Measurements from ENCODE around the gene TMEM259.

The TMEM259 gene

DNA sequence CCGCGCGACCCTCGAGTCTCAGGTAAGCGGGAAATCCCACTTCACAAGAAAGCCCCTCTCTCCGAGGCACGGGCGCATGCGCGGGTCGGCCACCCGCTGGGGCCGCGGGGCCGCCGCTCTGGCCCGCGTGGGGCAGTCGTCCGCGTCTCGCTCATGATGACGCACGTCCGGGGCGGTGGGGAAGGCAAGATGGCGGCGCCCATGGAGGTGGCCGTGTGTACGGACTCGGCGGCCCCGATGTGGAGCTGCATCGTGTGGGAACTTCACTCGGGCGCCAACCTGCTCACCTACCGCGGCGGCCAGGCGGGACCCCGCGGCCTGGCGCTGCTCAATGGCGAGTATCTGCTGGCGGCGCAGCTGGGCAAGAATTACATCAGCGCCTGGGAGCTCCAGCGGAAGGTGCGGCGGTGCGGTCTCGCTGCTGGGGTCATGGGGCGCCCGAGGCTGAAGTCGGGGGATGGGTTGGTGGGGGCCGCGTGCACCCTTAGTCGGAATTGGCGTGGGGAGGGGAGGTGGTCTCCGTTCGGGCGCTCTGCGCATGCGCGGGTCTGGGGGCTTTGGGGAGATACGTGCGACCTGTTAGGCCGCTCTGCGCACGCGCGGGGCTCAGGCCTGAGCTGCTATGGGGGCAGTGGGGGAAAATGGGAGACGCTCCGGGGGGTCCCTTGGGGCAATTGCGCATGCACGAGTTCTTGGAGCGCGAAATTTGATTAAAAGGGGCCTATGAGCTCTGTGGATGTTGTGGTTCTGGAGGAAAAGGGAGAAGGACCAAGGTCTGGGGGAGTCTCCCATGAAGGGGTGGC lies 36.6 kb downstream of the TMEM259 start, which contains the start of gene WDR18:
Gene WDR18 (plus strand): TSS at position 181 of the 803 bp plus-strand sequence. CDS start 9 bp downstream, at position 190.
- TF ChIP-seq, protein P1, sequence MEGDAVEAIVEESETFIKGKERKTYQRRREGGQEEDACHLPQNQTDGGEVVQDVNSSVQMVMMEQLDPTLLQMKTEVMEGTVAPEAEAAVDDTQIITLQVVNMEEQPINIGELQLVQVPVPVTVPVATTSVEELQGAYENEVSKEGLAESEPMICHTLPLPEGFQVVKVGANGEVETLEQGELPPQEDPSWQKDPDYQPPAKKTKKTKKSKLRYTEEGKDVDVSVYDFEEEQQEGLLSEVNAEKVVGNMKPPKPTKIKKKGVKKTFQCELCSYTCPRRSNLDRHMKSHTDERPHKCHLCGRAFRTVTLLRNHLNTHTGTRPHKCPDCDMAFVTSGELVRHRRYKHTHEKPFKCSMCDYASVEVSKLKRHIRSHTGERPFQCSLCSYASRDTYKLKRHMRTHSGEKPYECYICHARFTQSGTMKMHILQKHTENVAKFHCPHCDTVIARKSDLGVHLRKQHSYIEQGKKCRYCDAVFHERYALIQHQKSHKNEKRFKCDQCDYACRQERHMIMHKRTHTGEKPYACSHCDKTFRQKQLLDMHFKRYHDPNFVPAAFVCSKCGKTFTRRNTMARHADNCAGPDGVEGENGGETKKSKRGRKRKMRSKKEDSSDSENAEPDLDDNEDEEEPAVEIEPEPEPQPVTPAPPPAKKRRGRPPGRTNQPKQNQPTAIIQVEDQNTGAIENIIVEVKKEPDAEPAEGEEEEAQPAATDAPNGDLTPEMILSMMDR (IDR thresholded peaks at IDR 0.05; ENCODE audit: low read depth, low read length): no peak
- peak; percentile 93 for DNase-seq
- peak within 1 kb of the TSS; percentile 76 for H3K4me3 ChIP-seq (ENCODE audit: low read depth, low read length)
- H3K27me3 ChIP-seq (ENCODE audit: insufficient read depth, low read depth, severe bottlenecking): no peaks in the 10 kb centered on the region
- H3K9me3 ChIP-seq (ENCODE audit: severe bottlenecking): no peaks in the 10 kb centered on the region
- peaks cover 26% of the 10 kb centered on the region for H3K36me3 ChIP-seq
- H3K27ac ChIP-seq: peak within 1 kb of the TSS; percentile 88

DNA sequence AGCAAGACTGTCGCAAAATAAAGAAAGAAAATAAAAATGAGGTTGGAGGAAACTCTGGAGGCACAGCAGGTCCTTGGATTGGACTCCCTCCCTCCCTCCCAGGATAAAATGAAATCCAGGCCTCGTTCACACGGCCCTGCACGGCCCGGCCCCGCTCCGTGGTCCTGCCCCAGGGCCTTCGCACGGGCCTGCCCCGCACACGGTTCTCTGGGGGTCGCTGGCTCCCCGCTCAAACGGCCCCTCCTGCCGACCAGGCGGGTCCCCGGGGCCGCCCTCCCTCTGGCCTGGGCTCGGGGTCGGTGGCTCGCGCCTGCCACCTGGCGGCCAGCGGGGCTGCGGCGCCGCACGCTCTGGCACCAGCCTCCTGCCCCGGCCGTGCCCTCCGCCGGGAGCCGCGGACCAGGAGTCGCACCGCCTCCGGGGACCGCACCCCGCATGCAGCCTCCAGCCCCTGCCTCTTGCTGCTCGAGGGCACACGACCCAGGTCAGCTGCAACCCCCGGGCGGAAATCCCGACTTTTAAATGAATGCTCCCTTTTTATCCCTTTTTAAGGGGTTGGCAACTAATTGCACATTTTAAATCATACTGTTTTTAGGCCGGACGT lies 38.3 kb downstream of the TMEM259 start:
- TF ChIP-seq, protein P1 (IDR thresholded peaks at IDR 0.05; ENCODE audit: low read depth, low read length): peak; percentile 89
- Histone ChIP-seq H3K9me3 (ENCODE audit: severe bottlenecking) (no peaks in the 10 kb centered on the region), H3K36me3 (peaks cover 19% of the 10 kb centered on the region), H3K27me3 (ENCODE audit: insufficient read depth, low read depth, severe bottlenecking) (no peaks in the 10 kb centered on the region), H3K4me3 (ENCODE audit: low read depth, low read length) (peak overlapping the region; percentile 28), H3K27ac (peak overlapping the region; percentile 29; the same call in 1 of the 2 replicates)
- peak; percentile 67 for DNase-seq

DNA sequence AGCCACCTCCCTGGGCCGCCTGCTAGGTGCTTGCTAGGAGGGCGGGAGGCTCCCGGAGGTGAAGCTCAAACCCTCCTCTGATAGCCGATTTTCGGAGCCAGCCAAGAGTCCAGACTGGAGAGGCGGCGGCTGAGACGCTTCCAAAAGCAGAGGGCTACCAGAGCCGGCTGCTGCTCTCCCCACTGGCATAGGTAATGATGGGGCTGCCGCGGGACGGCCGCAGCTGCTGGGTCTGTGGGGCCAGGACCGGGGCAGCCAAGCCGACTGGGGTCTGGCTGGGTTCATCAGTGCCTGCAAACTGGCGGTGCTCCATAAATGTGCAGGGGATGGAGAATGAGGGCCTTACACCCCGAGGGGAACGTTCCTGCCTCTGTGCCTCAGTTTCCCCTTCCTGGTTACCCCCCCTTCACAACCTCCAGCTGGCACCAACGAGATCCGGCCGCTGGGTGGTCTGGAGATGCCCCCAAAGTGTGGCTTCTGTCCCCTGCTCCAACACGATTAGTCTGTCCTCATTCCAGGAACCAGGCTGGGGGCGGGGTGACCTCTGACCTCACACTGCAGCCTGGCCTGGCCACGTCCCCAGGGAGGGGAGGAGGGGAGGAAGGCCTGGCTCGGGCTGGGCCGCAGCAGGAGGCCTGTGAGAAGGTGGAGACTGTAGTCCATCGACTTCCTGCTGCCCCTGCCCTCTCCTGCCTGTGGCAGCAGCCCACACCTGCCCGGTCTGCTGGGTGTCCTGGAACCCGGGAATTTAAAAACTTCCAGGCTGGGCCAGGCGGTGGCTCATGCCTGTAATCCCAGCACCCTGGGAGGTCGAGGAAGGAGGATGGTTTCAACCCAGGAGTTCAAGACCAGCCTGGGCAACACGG lies 40.6 kb downstream of the TMEM259 start:
- TF ChIP-seq, protein P1 (IDR thresholded peaks at IDR 0.05; ENCODE audit: low read depth, low read length): no peak
- H3K27ac ChIP-seq: no peak overlapping the region
- H3K27me3 ChIP-seq (ENCODE audit: insufficient read depth, low read depth, severe bottlenecking): no peaks in the 10 kb centered on the region
- H3K36me3 ChIP-seq: peaks cover 3% of the 10 kb centered on the region
- DNase-seq: no peak
- H3K4me3 ChIP-seq (ENCODE audit: low read depth, low read length): no peak overlapping the region
- no peaks in the 10 kb centered on the region for H3K9me3 ChIP-seq (ENCODE audit: severe bottlenecking)

DNA sequence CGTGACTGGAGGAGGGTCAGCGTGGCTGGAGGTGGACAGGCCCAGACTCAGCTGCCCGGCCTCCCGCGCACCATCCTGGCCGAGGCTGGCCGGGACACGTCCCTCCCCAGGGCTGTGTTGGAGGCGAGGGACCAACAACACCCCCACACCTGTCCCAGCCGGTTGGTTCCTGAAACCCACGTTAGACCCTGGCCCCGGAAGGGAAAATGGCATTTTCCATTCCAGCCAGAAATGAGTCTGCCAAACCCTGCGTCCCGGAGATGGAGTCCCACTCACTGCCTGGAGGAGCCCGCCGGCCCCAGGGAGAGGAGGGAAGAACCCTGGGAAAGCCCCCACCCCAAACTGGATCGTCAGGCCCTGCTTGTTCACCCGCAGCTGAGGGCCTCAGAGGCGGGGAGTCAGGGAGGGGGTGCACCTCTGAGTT lies 41.6 kb downstream of the TMEM259 start:
- H3K4me3 ChIP-seq (ENCODE audit: low read depth, low read length): no peak overlapping the region
- H3K36me3 ChIP-seq: peaks cover 2% of the 10 kb centered on the region
- no peaks in the 10 kb centered on the region for H3K27me3 ChIP-seq (ENCODE audit: insufficient read depth, low read depth, severe bottlenecking)
- TF ChIP-seq, protein P1 (IDR thresholded peaks at IDR 0.05; ENCODE audit: low read depth, low read length): no peak
- no peaks in the 10 kb centered on the region for H3K9me3 ChIP-seq (ENCODE audit: severe bottlenecking)
- no peak overlapping the region for H3K27ac ChIP-seq
- DNase-seq: no peak

DNA sequence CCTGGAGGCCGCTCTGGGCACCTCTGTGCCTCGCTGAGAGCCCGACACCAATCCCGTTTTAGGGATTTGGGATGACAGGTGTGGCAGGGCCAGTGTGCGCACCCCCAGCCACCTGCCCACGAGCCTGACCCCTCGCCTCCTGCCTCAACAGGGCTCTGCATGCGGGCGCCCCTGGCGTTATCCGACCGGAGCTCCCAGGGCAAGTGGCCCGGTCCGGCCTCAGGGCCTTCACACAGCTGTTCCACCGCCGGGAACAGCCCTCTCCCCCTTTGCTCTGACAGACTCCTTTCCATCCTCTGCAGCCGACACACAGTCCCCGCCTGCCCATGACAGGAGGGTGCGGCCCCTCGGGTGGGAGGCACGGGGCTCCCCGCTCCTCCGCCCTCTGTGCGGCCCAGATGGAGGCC lies 43.9 kb downstream of the TMEM259 start:
- TF ChIP-seq, protein P1 (IDR thresholded peaks at IDR 0.05; ENCODE audit: low read depth, low read length): no peak
- Histone ChIP-seq H3K4me3 (ENCODE audit: low read depth, low read length) (no peak overlapping the region), H3K36me3 (peaks cover 3% of the 10 kb centered on the region), H3K27ac (peak overlapping the region; percentile 46; the same call in 1 of the 2 replicates), H3K27me3 (ENCODE audit: insufficient read depth, low read depth, severe bottlenecking) (no peaks in the 10 kb centered on the region), H3K9me3 (ENCODE audit: severe bottlenecking) (no peaks in the 10 kb centered on the region)
- DNase-seq: no peak

Measured in WERI-Rb-1 (cell line).